Measurements from ENCODE around the gene ALG14. TPM values are rescaled to one million over a fixed set of nuclear protein-coding genes. Genes with fewer than 3 reads are reported as not detected.

ALG14 gene
- total and polyA plus RNA-seq, 4 donors: 1.0 to 16.6 (median 1.9) TPM

GRCh38 chr1:94931254-94931841, 141.4 kb downstream of the ALG14 start:
- WGBS: 95% methylated on average over 7 of the region's 7 CpGs
- H3K4me3 ChIP-seq (ENCODE audit: low read depth in 1 of 3, low read length in 3 of 3): no peak overlapping the region
- H3K36me3 ChIP-seq (ENCODE audit: control insufficient read depth in 4 of 4, insufficient read depth in 3 of 4, low read depth in 1 of 4, low read length in 3 of 4): peaks cover 0 to 7% (median 4%) of the 10 kb centered on the region in 4 donors
- no peaks in the 10 kb centered on the region for H3K27me3 ChIP-seq (ENCODE audit: control insufficient read depth in 4 of 4, insufficient read depth in 4 of 4, low read length in 3 of 4)
- no peak overlapping the region for H3K27ac ChIP-seq (ENCODE audit: low read depth in 1 of 2, low read length in 2 of 2)
- no peak for DNase-seq (ENCODE audit: low spot score)
- no peaks in the 10 kb centered on the region for H3K9me3 ChIP-seq (ENCODE audit: control insufficient read depth in 4 of 4, low read length in 3 of 4)
- TF ChIP-seq YY1 (IDR thresholded peaks at IDR 0.05) (no peak), HNF4A (conservative IDR thresholded peaks at IDR 0.05) (no peak), TAF1 (conservative IDR thresholded peaks at IDR 0.05) (no peak), FOXA2 (IDR thresholded peaks at IDR 0.05) (no peak), SP1 (IDR thresholded peaks at IDR 0.05) (no peak), CTCF (IDR thresholded peaks at IDR 0.05; ENCODE audit: low read depth, low read length, missing input control) (no peak), GABPA (IDR thresholded peaks at IDR 0.05 in 1 of 2, conservative IDR thresholded peaks at IDR 0.05 in 1 of 2) (no peak), JUND (IDR thresholded peaks at IDR 0.05) (no peak), ATF3 (IDR thresholded peaks at IDR 0.05) (no peak), RAD21 (IDR thresholded peaks at IDR 0.05) (no peak)
- H3K9ac ChIP-seq (ENCODE audit: low read depth in 1 of 2, low read length in 2 of 2): no peak overlapping the region
- peaks cover 2 to 22% (median 9%) of the 10 kb centered on the region in 4 donors for H3K4me1 ChIP-seq (ENCODE audit: control insufficient read depth in 4 of 4, insufficient read depth in 4 of 4, low read length in 3 of 4)

- Histone ChIP-seq H3K9me3 (ENCODE audit: control insufficient read depth in 4 of 4, low read length in 3 of 4) (no peaks in the 10 kb centered on the region), H3K9ac (ENCODE audit: low read depth in 1 of 2, low read length in 2 of 2) (peak overlapping the region in 1 of 2 donors; percentile 39), H3K27ac (ENCODE audit: low read depth in 1 of 2, low read length in 2 of 2) (peak overlapping the region in 1 of 2 donors; percentile 99), H3K4me1 (ENCODE audit: control insufficient read depth in 4 of 4, insufficient read depth in 4 of 4, low read length in 3 of 4) (peaks cover 2 to 30% (median 11%) of the 10 kb centered on the region in 4 donors), H3K27me3 (ENCODE audit: control insufficient read depth in 4 of 4, insufficient read depth in 4 of 4, low read length in 3 of 4) (no peaks in the 10 kb centered on the region), H3K36me3 (ENCODE audit: control insufficient read depth in 4 of 4, insufficient read depth in 3 of 4, low read depth in 1 of 4, low read length in 3 of 4) (peaks cover 0 to 7% (median 4%) of the 10 kb centered on the region in 4 donors), H3K4me3 (ENCODE audit: low read depth in 1 of 3, low read length in 3 of 3) (peak overlapping the region; percentile 72 to 85 (median 79))
- 55% methylated on average over 11 of the region's 11 CpGs for WGBS
- DNase-seq (ENCODE audit: low spot score): no peak
- no peak for TF ChIP-seq FOXA1 (IDR thresholded peaks at IDR 0.05)
- TF ChIP-seq NR2F2 (IDR thresholded peaks at IDR 0.05): peak; percentile 30
Observed at GRCh38 chr1:94929351-94930217, 143.2 kb downstream of the ALG14 start.

GRCh38 chr1:94928293-94928939, 144.3 kb downstream of the ALG14 start:
- DNase-seq (ENCODE audit: low spot score): no peak
- Histone ChIP-seq H3K4me1 (ENCODE audit: control insufficient read depth in 4 of 4, insufficient read depth in 4 of 4, low read length in 3 of 4) (peaks cover 2 to 41% (median 19%) of the 10 kb centered on the region in 4 donors), H3K4me3 (ENCODE audit: low read depth in 1 of 3, low read length in 3 of 3) (peak overlapping the region; percentile 72 to 85 (median 79)), H3K36me3 (ENCODE audit: control insufficient read depth in 4 of 4, insufficient read depth in 3 of 4, low read depth in 1 of 4, low read length in 3 of 4) (peaks cover 0 to 6% (median 4%) of the 10 kb centered on the region in 4 donors), H3K27ac (ENCODE audit: low read depth in 1 of 2, low read length in 2 of 2) (peak overlapping the region; percentile 99), H3K27me3 (ENCODE audit: control insufficient read depth in 4 of 4, insufficient read depth in 4 of 4, low read length in 3 of 4) (no peaks in the 10 kb centered on the region), H3K9me3 (ENCODE audit: control insufficient read depth in 4 of 4, low read length in 3 of 4) (no peaks in the 10 kb centered on the region), H3K9ac (ENCODE audit: low read depth in 1 of 2, low read length in 2 of 2) (peak overlapping the region; percentile 75 to 81)
- WGBS: 45% methylated on average over 7 of the region's 7 CpGs
- TF ChIP-seq YY1 (IDR thresholded peaks at IDR 0.05) (no peak), ATF3 (IDR thresholded peaks at IDR 0.05) (no peak), EGR1 (IDR thresholded peaks at IDR 0.05; ENCODE audit: low read depth in 2 of 2) (no peak), RAD21 (IDR thresholded peaks at IDR 0.05) (no peak), HNF4A (conservative IDR thresholded peaks at IDR 0.05) (no peak), JUND (IDR thresholded peaks at IDR 0.05) (no peak), HNF4G (IDR thresholded peaks at IDR 0.05) (no peak), MAX (IDR thresholded peaks at IDR 0.05) (no peak), TAF1 (conservative IDR thresholded peaks at IDR 0.05) (no peak), CTCF (IDR thresholded peaks at IDR 0.05; ENCODE audit: low read depth, low read length, missing input control) (no peak), REST (IDR thresholded peaks at IDR 0.05) (no peak)
